HepG2 (cell line): ENCODE data around the gene RGMA. TPM values are rescaled to one million over a fixed set of nuclear protein-coding genes. Genes with fewer than 3 reads are reported as not detected.

Source experiments
- ATAC-seq: fragments of 200-7000 bp; cut with Tn5 transposase; 3 replicates; pipeline ENCODE4 v1.9.1; 2020; ENCODE audit warnings: mild to moderate bottlenecking, moderate library complexity
- BruUV-seq: library from RNA; stranded (reverse); fragments of 400-500 nt; replicated peaks from 2 replicates; lab custom pipeline; 2021; lab: Mats Ljungman, UMichigan
- CTCF ChIA-PET: fragments of 300-600 bp; formaldehyde crosslinking; extraction: SDS; loops from one replicate; lab custom pipeline; 2021; ENCODE audit warnings: low total read pairs, inconsistent platforms, low intra/inter-chr PET ratio; lab: Yijun Ruan, JAX
- POLR2A ChIA-PET: fragments of 350-600 bp; sonication (Branson Sonifier 250); formaldehyde crosslinking; loops from one replicate; lab custom pipeline; 2020; ENCODE audit warnings: antibody characterized with exemption, inconsistent platforms; lab: Yijun Ruan, JAX
- DNase-seq: peaks from one replicate; pipeline ENCODE4 v3.0.0-alpha.2; 2015; ENCODE audit warnings: low spot score
- FAIRE-seq: peaks from 3 replicates; lab custom pipeline; 2011; peaks lifted over from hg19 to GRCh38; lab: Jason Lieb, UNC
- H2AFZ ChIP-seq: one replicate; pipeline ENCODE4 v1.6.1; 2011; ENCODE audit warnings: low read length, inconsistent platforms
- H3K27ac ChIP-seq: fragments of 300-600 bp; 3 replicates; pipeline ENCODE4 v1.8.0; 2011; ENCODE audit warnings: mixed run types, mild to moderate bottlenecking, mixed read lengths, low read length, inconsistent platforms; ENCODE audit not compliant: insufficient read depth; ENCODE audit errors: extremely low read length
- H3K27me3 ChIP-seq, 2 experiments: fragments of 200-600 bp in 1 of 2; 2 replicates in 1 of 2; 3 replicates in 1 of 2; pipeline versions ENCODE4 v1.6.0 to v1.8.0; 2011; ENCODE audit warnings: low read length in 2 of 2, mild to moderate bottlenecking in 2 of 2, moderate library complexity in 2 of 2, inconsistent platforms in 1 of 2; ENCODE audit not compliant: insufficient read depth in 2 of 2, control insufficient read depth in 1 of 2
- H3K36me3 ChIP-seq, 2 experiments: fragments of 200-600 bp in 1 of 2; replicated peaks in 1 of 2; 2 replicates in 1 of 2; 3 replicates in 1 of 2; pipeline versions ENCODE4 v1.5.1 to v1.8.0; 2011; ENCODE audit warnings: low read length in 2 of 2, inconsistent platforms in 1 of 2; ENCODE audit not compliant: insufficient read depth in 2 of 2, control insufficient read depth in 1 of 2
- H3K4me1 ChIP-seq: 2 replicates; pipeline ENCODE4 v1.5.1; 2012; ENCODE audit warnings: low read length, inconsistent platforms; ENCODE audit not compliant: insufficient read depth
- H3K4me2 ChIP-seq: 2 replicates; pipeline ENCODE4 v1.6.0; 2011; ENCODE audit warnings: low read depth, low read length, inconsistent platforms
- H3K4me3 ChIP-seq, 3 experiments: fragments of 200-600 bp in 1 of 3; sonication (generic), shearing (Covaris generic) in 1 of 3; replicated peaks in 1 of 3; 2 replicates each; pipeline ENCODE4 v1.5.1; 2011 to 2016; ENCODE audit warnings: low read length in 3 of 3, inconsistent platforms in 2 of 3, low read depth in 2 of 3, mild to moderate bottlenecking in 2 of 3, control low read depth in 1 of 3, mixed read lengths in 1 of 3; ENCODE audit not compliant: insufficient read depth in 1 of 3
- H3K79me2 ChIP-seq: one replicate; pipeline ENCODE4 v1.6.1; 2011; ENCODE audit warnings: low read length, inconsistent platforms; ENCODE audit not compliant: insufficient read depth
- H3K9ac ChIP-seq: 2 replicates; pipeline ENCODE4 v1.6.0; 2011; ENCODE audit warnings: mild to moderate bottlenecking, low read depth, low read length, inconsistent platforms; ENCODE audit not compliant: insufficient read depth
- H3K9me3 ChIP-seq: 2 replicates; pipeline ENCODE4 v1.5.1; 2012; ENCODE audit warnings: mild to moderate bottlenecking, low read length
- H4K20me1 ChIP-seq: 2 replicates; pipeline ENCODE4 v1.6.0; 2011; ENCODE audit warnings: inconsistent platforms, mild to moderate bottlenecking, low read length, moderate library complexity; ENCODE audit not compliant: insufficient read depth
- NCOA5 ChIP-seq: sonication (generic); formaldehyde crosslinking; IDR thresholded peaks from 2 replicates; pipeline ENCODE4 v1.4.0; 2020; ENCODE audit warnings: missing genetic modification reagents
- RARG ChIP-seq: sonication (generic); formaldehyde crosslinking; IDR thresholded peaks from 2 replicates; pipeline ENCODE4 v1.4.0; 2020; ENCODE audit warnings: low read depth, mild to moderate bottlenecking, missing genetic modification reagents
- SKI ChIP-seq: fragments of 450-650 bp; IDR thresholded peaks from one replicate; pipeline ENCODE4 v1.6.1; 2018; ENCODE audit warnings: mild to moderate bottlenecking; ENCODE audit not compliant: partially characterized antibody
- TGIF2 ChIP-seq: IDR thresholded peaks from 2 replicates; pipeline ENCODE4 v1.6.1; 2016; ENCODE audit warnings: control low read depth, missing compliant biosample characterization
- ZNF337 ChIP-seq: sonication (generic); formaldehyde crosslinking; IDR thresholded peaks from 2 replicates; pipeline ENCODE4 v1.5.1; 2020; ENCODE audit warnings: missing genetic modification reagents, low read depth, mild to moderate bottlenecking, borderline replicate concordance
- WGBS: methylation state at CpG from one replicate; pipeline ENCODE4 v1.1.6; 2017; ENCODE audit warnings: low lambda C conversion rate; 5-methylcytosine and 5-hydroxymethylcytosine counted together
- in situ Hi-C: cut with HindIII; loops from 2 replicates; pipeline ENCODE4 v1.10.0; 2017; ENCODE audit warnings: low pct_unique_long_range_greater_than_20kb; ENCODE audit not compliant: extremely low pct_ligation_motif_present
- intact Hi-C: fragments of 100-400 bp; cut with micrococcal nuclease; formaldehyde crosslinking; loops from one replicate; pipeline ENCODE4 v1.10.0; 2022; ENCODE audit not compliant: unreplicated experiment
- polyA plus RNA-seq, 8 experiments: library from polyadenylated mRNA; depleted of rRNA in 3 of 8; stranded (reverse) in 7 of 8; unstranded in 1 of 8; fragments of >200 nt; fragmentation: Illumina TruSeq in 4 of 8; extraction: Trizol in 4 of 8; gene quantifications; 2 replicates each; pipeline versions ENCODE4 v1.2.1 to v1.2.3, GENCODE V29; 2011 to 2016; ENCODE audit warnings: low read depth in 4 of 8, missing spikeins in 1 of 8, mixed read lengths in 1 of 8; ENCODE audit not compliant: insufficient read depth in 1 of 8
- total RNA-seq, 5 experiments: library from RNA; depleted of rRNA; stranded (reverse); fragments of >200 nt; fragmentation: Illumina TruSeq; extraction: Trizol; gene quantifications; 2 replicates each; pipeline ENCODE4 v1.2.3, GENCODE V29; 2016; ENCODE audit warnings: low read depth in 1 of 5
- TF ChIP-seq, protein P1 (sequence below): sonication (generic); formaldehyde crosslinking; IDR thresholded peaks from 2 replicates; pipeline ENCODE4 v1.4.0; 2020; ENCODE audit warnings: missing genetic modification reagents
- TF ChIP-seq, protein P2 (sequence below): sonication (generic); formaldehyde crosslinking; IDR thresholded peaks from 2 replicates; pipeline ENCODE4 v1.5.0; 2020; ENCODE audit warnings: mild to moderate bottlenecking, missing genetic modification reagents

RGMA gene
- total and polyA plus RNA-seq, 2 of the 13 experiments (the other 11 are each of a cell fraction or from before 2014, with no cell fraction given): not detected

DNA sequence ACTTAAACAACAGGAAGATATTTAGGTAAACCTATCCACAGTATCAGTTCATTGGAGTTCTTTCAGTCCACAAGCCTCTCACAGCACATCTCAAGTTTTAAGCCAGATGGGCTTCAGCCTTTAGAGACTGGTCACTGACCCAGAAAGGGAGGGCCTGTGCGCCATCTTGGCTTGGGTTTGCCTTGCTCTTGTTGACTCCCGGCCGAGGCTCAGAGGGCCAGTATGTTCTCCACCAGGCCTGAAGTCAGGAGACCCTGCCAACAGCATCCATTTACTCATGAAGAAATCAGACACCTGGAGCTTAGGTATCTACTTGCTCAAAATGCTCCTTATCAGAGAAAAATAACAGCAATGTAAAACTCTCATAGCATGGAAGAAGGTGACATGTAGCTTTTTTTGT lies 6.2 kb downstream of the RGMA start (continued):
- TF ChIP-seq, protein P1, sequence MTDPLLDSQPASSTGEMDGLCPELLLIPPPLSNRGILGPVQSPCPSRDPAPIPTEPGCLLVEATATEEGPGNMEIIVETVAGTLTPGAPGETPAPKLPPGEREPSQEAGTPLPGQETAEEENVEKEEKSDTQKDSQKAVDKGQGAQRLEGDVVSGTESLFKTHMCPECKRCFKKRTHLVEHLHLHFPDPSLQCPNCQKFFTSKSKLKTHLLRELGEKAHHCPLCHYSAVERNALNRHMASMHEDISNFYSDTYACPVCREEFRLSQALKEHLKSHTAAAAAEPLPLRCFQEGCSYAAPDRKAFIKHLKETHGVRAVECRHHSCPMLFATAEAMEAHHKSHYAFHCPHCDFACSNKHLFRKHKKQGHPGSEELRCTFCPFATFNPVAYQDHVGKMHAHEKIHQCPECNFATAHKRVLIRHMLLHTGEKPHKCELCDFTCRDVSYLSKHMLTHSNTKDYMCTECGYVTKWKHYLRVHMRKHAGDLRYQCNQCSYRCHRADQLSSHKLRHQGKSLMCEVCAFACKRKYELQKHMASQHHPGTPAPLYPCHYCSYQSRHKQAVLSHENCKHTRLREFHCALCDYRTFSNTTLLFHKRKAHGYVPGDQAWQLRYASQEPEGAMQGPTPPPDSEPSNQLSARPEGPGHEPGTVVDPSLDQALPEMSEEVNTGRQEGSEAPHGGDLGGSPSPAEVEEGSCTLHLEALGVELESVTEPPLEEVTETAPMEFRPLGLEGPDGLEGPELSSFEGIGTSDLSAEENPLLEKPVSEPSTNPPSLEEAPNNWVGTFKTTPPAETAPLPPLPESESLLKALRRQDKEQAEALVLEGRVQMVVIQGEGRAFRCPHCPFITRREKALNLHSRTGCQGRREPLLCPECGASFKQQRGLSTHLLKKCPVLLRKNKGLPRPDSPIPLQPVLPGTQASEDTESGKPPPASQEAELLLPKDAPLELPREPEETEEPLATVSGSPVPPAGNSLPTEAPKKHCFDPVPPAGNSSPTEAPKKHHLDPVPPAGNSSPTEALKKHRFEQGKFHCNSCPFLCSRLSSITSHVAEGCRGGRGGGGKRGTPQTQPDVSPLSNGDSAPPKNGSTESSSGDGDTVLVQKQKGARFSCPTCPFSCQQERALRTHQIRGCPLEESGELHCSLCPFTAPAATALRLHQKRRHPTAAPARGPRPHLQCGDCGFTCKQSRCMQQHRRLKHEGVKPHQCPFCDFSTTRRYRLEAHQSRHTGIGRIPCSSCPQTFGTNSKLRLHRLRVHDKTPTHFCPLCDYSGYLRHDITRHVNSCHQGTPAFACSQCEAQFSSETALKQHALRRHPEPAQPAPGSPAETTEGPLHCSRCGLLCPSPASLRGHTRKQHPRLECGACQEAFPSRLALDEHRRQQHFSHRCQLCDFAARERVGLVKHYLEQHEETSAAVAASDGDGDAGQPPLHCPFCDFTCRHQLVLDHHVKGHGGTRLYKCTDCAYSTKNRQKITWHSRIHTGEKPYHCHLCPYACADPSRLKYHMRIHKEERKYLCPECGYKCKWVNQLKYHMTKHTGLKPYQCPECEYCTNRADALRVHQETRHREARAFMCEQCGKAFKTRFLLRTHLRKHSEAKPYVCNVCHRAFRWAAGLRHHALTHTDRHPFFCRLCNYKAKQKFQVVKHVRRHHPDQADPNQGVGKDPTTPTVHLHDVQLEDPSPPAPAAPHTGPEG (CRISPR knock-in tag): no peak
- TF ChIP-seq RARG (CRISPR knock-in tag): no peak

DNA sequence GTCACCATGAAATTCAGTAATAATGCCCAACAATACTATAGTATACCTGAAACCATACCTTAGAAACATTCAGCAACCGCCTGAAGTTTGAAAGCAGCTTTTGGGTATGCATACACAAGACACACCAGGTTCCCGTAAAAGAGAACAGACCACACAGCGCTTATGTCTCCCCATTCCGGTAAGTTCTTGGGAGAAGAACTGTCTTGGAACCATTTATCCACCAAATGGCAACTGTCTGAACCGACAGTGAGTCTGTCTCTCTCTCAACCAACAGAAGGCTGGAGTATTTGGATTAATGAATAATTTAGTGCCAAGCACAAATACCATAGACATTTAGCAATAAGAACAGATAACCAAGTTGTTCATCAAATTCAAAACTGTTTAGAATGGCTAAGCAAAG lies 7.6 kb downstream of the RGMA start:
- Histone ChIP-seq H2AFZ (no peak overlapping the region), H3K27me3 (peaks cover 5 to 62% of the 10 kb centered on the region in 2 experiments; a peak in 3 of 5 replicates), H3K9me3 (no peaks in the 10 kb centered on the region), H3K79me2 (no peaks in the 10 kb centered on the region), H3K4me3 (no peak overlapping the region), H4K20me1 (no peaks in the 10 kb centered on the region), H3K36me3 (no peaks in the 10 kb centered on the region), H3K4me1 (no peaks in the 10 kb centered on the region), H3K4me2 (no peak overlapping the region), H3K9ac (no peak overlapping the region)
- POLR2A ChIA-PET: no interaction called here
- 11% methylated on average over 5 of the region's 5 CpGs for WGBS
- DNase-seq (no peak), ATAC-seq (no peak), FAIRE-seq (no peak)
- CTCF ChIA-PET: no interaction called here
- intact Hi-C loops: no loop called here
- no peak for TF ChIP-seq ZNF337 (CRISPR knock-in tag)
- TF ChIP-seq NCOA5: no peak
- no peak for TF ChIP-seq TGIF2
- TF ChIP-seq, protein P2, sequence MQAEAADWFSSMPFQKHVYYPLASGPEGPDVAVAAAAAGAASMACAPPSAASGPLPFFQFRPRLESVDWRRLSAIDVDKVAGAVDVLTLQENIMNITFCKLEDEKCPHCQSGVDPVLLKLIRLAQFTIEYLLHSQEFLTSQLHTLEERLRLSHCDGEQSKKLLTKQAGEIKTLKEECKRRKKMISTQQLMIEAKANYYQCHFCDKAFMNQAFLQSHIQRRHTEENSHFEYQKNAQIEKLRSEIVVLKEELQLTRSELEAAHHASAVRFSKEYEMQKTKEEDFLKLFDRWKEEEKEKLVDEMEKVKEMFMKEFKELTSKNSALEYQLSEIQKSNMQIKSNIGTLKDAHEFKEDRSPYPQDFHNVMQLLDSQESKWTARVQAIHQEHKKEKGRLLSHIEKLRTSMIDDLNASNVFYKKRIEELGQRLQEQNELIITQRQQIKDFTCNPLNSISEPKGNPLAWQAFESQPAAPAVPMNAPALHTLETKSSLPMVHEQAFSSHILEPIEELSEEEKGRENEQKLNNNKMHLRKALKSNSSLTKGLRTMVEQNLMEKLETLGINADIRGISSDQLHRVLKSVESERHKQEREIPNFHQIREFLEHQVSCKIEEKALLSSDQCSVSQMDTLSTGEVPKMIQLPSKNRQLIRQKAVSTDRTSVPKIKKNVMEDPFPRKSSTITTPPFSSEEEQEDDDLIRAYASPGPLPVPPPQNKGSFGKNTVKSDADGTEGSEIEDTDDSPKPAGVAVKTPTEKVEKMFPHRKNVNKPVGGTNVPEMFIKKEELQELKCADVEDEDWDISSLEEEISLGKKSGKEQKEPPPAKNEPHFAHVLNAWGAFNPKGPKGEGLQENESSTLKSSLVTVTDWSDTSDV (CRISPR knock-in tag): no peak
- no peak for TF ChIP-seq SKI
- TF ChIP-seq, all 625 proteins: peak for 0
- H3K27ac ChIP-seq: no peak overlapping the region
- BruUV-seq: no TSS peak
- in situ Hi-C loops: loop anchor here (25.0 kb wide), 1 partner anchor 256 kb away; no protein-coding TSS in a partner anchor
